ENCODE results near the gene AOPEP.

- TF ChIP-seq CTCF (IDR thresholded peaks at IDR 0.05) (no peak), POLR2A (IDR thresholded peaks at IDR 0.05) (no peak)
Measured at GRCh38 chr9:94921656-94922055, 195.2 kb downstream of the AOPEP start.
